Measurements from ENCODE around the gene FAH.

Gene FAH

DNA sequence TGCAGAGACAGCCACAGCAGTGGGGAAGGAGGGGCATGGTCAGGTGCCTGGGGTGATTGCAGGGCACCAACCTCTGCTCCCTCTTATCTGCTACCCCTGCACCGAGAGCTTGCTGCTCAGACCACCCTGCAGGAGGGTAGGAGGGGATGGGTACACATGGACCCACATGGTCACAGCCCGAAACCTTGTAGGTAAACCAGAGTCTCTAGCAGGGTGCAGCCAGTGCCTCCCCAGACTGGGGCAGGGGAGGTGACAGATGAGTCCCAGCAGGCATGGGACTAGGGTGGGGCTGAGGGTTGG is 49.2 kb downstream of the FAH start:
- DNase-seq: no peak

- DNase-seq: no peak
Observed at GRCh38 chr15:80202641-80203360, 50.0 kb downstream of the FAH start.

GRCh38 chr15:80203361-80203885 is 50.6 kb downstream of the FAH start:
- no peak for DNase-seq

DNA sequence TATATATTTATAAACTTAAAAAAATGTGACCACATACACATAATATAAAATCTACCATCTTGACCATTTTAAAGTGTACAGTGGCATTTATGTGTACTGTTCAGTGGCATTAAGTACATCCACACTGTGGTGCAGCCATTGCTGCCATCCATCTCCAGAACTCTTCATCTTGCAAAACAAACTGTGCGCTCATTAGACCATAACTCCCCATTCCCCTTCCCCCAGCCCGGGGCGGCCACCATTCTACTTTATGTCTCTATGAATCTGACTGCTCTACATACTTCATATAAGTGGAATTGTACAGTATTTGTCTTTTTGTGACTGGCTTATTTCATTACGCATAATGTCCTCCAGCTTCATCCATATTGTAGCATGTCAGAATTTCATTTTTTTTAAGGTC is 51.4 kb downstream of the FAH start:
- no peak for DNase-seq

- DNase-seq: no peak
Observed at GRCh38 chr15:80207887-80208286, 55.1 kb downstream of the FAH start.

DNA sequence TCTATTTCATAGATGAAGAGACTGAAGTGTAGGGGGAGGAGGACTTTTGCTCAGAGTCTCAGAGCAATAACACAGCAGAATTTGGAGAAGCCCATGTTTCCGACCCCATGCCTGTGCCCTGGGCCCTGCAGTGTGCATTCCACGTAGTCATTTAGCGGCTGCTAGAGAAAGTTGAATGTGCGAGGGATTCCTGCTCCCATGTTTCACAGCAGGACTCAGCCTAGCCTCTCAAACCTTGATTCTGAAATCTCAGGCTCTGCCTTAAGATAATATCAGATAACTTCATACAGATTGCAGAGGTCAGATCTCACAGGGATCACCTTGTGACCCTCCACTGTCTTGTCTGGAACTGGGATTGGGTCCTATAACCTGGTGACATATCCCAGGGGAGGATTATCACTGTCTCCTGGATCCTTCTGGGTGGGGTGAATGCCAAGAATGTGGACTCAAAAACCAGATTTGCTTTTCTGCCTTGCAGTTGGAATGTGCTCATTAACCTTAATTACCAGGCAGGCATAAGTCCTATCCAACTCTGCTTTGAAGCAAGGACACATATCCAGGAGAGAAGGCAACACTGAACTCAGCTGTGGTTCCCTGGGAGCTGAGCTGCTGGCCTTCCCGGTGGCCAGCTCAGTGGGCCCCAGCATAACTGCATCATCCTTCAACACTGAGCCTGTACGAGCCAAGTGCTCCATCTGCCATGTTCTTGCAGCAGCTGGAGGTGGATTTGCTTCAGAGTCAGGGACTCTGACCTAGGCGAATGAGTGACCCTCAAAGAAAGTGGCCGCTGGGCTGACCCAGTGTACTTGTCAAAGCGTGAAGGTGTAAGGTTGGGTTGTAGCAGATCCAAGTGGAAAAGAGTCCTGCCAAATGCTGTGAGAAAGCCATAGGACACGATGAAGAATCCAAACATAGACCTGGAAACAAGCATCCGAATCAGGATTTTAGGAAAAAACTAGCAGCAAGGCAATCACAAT is 56.2 kb downstream of the FAH start:
- DNase-seq: no peak

DNA sequence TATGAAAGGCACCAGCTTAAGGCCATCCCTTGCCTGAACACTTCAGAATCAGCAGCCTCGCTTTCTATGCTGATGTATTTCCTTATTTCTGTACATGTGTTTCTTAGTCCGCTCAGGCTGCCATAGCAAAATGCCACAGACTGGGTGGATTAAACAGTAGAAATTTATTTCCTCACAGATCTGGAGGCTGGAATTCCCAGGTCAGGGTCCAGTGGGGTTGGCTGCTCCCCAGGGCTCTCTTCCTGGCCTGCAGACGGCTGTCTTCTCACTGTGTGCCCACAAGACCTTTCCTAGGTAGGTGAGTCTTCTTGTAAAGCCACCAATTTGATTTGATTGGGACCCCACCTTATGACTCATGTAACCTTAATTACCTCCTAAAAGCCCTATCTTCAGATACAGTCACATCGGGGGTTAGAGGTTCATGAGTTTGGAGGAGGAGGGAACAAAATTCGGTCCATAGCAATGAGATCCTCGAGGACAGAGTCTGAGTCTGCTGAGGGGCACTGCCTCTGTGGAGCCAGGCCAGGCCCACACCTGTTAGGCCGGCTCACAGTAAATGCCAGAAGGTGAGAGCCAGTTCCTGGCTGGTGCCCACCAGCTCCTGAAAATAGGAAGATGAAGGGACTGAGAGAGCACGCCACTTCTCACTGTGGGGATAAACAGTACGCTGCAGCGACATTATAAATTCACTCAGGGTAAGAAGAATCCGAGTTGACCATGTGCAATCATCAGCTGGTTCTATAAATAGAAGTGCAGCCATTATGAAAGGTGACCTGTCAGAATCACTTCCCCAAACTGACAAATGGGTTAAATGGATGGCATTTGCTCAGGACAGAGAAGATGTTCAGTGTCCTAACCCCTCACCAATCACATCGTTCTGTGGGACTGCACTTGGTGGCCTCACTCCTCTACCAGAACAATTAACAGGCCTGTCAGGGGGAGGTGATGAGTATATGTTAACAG is 58.1 kb downstream of the FAH start:
- DNase-seq: no peak

DNA sequence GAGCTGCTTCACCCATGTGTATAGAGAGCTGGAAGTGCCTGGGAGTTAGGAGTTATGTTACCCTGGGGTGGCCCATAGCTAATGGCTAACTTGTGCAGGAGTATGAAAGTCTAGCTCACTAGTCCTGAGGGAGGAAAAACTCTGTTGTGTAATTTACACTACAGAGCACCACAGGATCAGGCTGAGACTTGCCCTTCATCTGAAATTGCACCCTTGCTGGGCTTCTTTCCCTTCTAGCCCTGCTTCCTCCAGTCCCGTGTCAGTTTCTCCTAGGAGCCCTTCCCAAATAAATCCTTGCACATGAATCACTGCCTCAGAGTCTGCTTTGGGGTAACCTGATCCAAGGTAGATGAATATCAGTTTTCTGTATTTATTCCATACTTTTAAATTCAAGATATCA is 59.2 kb downstream of the FAH start:
- no peak for DNase-seq

- no peak for DNase-seq
Observed at GRCh38 chr15:80214910-80215309, 62.1 kb downstream of the FAH start.

DNA sequence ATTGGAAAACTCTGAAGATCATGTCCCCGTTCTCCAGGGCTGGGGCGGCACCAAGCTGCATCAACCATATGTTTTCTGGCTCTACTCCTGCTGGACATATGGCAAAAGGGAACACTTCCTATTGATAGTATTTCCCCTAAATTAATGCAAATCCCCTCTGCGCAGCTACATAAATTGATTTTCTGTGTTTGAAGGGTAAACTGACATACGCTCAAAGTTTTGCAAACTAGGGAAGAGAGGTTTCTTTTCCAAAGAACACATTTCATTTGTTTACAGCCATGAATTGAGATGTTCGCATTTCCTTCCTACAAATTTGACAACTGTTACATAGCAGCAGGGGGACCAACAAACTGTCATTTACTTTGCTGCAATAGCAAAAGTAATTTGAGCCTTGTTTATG is 63.3 kb downstream of the FAH start:
- no peak for DNase-seq

GRCh38 chr15:80216911-80217310 is 64.1 kb downstream of the FAH start:
- DNase-seq: no peak

DNA sequence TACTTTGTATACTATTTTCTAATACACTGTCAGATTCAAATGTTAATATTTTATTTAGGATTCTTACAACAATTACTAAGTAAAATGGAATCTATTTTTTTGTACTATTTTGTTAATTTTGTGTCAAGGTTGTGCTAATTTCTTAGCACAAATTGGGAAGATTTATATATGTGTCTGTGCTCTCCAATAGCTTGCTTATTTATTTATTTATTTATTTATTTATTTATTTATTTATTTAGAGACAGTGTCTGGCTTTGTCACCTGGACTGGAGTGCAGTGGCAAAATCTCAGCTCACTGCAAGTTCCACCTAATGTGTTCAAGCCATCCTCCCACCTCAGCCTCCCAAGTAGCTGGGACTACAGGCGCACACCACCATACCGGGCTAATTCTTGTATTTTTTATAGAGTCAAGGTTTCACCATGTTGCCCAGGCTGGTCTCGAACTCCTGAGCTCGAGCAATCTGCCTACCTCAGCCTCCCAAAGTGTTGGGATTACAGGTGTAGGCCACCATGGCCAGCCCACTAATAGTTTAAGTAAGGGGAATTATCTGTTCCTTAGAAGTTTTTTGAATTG is 64.6 kb downstream of the FAH start:
- no peak for DNase-seq

DNA sequence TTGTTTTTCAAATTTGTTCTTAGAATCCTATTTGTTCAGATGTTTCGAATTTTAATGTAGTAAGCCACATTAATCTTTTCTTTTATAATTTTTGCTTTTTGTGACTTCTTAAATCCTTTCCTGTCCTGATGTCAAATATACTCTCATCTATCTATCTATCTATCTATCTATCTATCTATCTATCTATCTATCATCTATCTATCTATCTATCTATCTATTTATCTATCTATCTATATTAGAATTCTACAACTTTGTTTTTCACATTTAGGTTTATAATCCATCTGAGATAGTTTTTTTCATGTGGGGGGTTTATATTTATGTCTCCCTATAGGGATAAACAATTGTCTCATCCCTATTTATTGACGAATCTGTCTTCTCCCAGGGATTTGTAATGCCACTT is 67.2 kb downstream of the FAH start:
- DNase-seq: no peak

DNA sequence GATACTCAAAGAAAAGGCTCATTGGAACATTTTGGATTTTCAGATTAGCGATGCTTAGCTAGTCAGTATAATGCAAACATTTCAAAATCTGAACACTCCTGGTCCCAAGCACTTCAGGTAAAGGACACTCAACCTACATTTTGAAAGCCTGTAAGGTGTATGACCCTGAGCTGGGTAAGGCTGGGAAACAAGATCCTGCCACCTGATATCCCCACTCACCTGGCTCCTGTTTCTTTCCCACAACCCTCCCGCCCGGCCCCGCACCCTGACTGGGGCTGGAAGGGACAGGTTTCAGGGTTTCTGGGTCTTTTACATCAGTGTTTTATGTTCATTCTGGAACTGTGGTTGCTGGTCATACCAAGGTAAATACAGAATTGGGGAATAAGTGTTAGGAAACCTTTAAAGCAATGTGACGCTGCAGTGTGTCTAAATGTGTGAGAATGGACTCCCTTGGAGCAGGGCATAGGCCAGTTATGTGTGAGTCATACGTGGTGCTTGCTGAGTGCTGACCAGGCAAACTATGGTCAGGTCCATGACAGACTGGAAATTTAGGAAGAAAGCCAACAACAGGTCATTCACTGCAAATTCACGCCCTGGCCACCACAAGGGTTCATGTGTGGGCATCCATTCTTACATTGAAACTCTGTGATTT is 76.3 kb downstream of the FAH start:
- DNase-seq: no peak

GRCh38 chr15:80231371-80231770 is 78.6 kb downstream of the FAH start:
- no peak for DNase-seq

DNA sequence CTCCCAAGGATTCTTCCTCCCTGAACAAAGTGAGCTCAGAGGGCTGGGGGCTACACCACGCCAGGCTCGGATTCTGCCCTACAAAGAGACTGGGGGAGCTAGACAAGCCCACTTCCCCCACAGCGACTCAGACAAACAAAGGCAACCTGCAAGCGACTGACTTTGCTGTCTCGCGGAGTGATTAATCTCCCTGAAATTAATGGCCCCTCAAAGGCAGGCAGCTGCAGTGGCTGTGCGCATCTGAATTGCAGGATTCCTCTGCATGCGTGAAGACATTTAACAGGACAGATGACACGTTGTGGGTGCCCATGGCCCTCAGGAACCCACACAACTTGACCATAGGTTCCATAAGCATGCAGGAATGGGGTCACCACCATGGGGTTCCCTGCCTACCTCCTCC is 80.8 kb downstream of the FAH start:
- no peak for DNase-seq

DNA sequence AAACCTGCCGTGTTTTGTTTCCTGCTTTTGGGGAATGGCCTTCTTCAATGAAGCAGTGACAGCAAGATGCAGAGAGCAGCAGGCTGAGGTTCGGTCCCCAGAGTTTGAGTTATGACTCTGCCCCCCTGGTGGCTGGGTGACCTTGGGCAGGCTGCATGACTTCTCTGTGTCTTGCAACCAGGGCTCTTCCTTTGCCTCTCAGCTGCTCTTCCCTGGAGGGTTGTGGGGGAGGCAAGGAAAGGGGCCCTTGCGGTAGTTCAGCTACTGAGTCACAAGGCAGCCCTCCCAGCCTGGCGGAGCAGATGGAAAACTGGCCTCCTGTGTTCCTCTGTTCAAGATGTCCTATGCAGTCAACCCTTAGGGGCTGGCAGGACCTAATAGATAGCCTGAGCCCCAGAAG is 82.1 kb downstream of the FAH start:
- DNase-seq: no peak

Measured in NCI-H187 treated with DMSO at 0.1 percent for 48 hours (cell line).